Esophagus mucosa (tissue), 1 donor: ENCODE measurements around the gene TJP1. TPM values are rescaled to one million over a fixed set of nuclear protein-coding genes. Genes with fewer than 3 reads are reported as not detected.
"Not testable (repeated sequence)": the region's sequence is repeated elsewhere in the genome, so short reads cannot be mapped to it uniquely, and the experiment has no call there.

Experiments
- ATAC-seq: fragments of 200-7000 bp; cut with Tn5 transposase; one replicate; pipeline ENCODE4 v1.9.1; 2020
- total RNA-seq: library from RNA; stranded (reverse); gene quantifications from one replicate; pipeline ENCODE4 v1.2.4, GENCODE V29; 2023
- donor health status: DM: yes; HTN: yes; CAD: no.

Gene TJP1
- total RNA-seq, 1 donor from 2014 or later: 118 TPM

DNA sequence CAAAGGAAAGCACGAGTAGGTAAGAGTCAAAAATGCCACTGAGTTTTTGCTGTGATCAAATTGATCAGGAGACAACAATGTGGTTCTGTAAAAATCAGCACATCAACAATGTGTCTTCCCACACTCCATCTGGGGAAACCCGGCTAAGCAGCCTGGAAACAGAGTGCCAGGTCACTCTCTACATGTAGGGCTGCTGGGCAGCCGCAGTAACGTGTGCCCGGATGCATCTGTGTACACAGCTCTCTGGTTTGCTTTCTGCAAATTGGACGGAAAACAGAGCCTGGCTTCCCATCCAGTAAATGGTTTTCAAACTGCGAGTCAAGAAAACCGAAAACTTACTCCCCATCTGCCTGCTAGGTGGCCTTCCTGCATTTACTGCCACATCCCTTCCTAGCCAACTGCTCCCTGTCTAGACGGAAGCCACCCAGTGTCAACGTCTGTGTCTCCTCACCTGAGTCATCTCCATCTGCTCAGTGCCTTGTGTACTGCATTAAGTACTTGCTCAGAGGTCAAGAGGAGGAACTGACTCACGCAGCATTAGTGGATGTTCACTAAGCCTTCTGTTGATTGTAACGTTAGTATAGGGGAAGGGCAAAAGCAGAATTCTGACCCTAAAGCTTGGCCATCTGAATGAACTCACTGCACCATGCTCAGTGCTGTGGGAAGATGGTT is 124.1 kb downstream of the TJP1 start:
- ATAC-seq: peak; percentile 79

DNA sequence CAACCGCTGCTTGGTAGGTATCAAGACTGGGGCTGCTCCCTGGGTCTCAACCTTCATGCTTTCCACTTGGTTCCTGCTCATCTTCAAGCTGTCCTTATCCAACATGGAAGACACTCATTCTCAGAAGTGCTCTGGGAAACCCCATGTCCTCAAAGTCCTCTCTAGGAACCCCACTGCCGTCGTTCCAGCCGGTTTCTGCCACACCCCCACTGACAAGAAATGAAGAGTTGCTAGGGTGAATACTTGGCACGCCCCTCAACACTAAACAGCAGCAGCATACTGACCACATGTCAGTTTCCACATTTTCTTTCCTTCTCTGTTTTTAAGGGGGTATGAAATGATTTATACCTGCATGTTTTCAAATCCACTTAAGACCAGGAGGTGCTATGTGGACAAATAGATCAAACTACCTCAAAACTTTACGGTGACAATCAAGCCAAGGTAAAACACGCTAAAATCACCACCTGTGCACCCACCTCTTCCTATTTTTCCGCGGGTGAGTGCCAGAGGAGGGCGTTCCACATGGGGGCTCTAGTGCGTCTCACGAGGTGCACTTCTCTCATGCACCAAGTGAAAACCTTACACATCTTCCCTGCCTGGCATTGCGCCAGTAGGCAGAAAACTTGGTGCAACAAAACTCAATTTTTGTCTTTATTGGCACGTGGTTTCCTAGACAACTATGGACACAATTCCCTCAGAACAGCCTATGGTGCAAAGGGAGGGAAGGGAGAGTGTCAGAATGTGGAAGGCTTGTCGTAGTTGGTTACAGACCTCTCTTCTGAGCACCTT is 125.1 kb downstream of the TJP1 start:
- ATAC-seq: no peak

DNA sequence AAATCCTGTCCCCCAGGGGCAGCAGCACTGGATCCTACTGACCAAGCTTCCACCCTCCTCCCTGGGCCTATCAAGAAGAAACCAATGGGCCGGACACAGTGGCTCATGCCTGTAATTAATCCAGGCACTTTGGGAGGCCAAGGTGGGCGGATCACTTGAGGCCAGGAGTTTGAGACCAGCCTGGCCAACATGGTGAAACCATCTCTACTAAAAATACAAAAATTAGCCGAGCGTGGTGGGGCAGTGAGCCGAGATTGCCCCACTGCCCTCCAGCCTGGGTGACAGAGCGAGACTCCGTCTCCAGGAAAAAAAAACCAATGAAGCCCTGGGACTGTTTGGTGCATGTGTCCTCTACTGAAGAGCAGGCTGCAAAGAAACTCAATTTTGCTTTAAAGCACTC is 125.8 kb downstream of the TJP1 start:
- not testable (repeated sequence) for ATAC-seq

DNA sequence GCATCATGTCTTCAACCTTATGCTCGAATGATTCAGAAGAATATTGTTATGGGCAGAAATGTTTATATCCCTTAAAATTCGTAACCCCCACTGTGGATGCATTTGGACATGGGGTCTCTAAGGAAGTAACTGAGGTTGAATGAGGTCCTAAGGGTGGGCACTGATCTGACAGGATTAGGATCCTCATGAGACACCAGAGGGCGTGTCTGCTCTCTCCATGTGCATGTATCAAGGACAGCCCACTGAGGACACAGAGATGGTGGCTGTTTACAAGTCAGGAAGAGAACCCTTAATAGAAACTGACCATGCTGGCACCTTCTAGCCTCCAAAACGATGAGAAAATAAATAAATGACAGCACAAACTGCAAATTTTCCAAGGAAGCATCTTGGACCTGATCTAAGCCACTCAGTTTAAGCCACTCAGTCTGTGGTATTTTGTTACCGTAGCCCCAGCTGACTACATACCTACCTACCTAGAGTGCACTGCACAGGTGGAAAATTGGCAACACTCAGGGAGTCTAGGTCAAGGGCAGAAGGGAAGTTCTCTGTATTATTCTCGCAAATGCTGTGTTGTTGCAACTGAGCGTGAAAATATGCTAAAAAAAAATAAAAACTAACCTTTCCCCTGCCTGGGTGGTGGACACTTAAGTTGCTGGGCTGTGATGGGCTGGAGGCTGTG is 126.6 kb downstream of the TJP1 start:
- peak; percentile 26 for ATAC-seq

DNA sequence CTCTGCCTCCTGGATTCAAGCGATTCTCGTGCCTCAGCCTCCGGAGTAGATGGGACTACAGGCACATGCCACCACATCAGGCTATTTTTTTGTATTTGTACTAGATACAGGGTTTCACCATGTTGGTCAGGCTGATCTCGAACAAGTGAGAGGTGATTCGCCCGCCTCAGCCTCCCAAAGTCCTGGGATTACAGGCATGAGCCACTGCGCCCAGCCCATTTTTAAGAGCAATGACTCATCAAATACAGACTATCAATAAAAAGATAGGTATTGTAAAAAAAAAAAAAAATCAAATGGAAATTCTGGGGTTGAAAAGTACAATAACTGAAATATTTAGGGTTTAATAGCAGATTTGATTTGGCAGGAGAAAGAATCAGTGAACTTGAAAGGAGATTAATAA is 129.0 kb downstream of the TJP1 start:
- no peak for ATAC-seq

DNA sequence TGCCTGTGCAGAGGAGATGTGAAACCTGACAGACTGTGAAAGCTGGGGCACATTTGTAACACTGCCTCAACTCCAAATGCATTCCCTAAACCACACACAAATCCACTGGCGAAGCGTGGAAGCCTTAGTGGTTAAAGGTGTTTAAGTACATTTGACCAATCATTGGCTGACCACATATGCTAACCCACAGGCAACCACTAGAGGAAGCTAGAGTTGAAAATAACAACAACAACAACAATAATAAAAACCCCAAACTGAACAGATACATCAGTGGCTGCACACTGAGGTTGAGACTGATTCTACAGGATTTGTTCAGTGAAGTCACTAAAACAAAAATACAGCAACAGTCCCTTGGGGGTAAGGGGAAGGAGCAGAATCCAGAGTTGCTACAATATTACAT is 129.7 kb downstream of the TJP1 start:
- no peak for ATAC-seq

DNA sequence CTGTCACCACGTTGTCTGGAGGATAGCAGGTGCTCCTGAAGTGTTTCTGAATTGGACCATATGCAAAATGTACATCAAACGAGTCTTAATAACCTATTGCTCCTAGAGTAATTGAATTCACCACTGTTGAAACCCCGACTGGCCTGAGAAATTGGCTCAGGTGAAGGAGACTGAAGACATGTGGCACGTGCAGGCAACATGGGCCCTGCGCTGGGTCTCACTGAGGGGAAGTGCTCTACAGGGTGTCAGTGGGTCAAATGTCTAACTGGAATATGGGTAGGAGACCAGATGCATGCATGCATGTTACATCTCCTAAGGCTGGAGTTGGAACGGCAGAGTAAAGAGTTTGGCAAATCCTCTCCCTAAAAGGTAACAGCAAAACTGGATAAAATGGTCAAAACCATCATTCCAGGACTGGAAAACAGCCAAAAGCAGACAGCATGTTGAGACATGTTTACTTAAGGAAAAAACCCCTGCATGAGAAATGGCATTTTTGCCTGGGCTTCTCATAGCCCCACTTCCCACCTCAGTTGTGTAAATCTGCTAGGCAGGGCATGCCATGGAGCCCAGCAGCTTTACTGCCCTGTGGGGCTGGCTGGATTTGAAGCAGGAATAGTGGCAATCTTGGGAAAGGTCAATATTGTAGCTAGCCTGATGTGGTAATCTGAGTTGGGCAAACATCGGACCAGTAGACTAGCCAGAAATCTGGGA is 131.3 kb downstream of the TJP1 start:
- ATAC-seq: no peak

DNA sequence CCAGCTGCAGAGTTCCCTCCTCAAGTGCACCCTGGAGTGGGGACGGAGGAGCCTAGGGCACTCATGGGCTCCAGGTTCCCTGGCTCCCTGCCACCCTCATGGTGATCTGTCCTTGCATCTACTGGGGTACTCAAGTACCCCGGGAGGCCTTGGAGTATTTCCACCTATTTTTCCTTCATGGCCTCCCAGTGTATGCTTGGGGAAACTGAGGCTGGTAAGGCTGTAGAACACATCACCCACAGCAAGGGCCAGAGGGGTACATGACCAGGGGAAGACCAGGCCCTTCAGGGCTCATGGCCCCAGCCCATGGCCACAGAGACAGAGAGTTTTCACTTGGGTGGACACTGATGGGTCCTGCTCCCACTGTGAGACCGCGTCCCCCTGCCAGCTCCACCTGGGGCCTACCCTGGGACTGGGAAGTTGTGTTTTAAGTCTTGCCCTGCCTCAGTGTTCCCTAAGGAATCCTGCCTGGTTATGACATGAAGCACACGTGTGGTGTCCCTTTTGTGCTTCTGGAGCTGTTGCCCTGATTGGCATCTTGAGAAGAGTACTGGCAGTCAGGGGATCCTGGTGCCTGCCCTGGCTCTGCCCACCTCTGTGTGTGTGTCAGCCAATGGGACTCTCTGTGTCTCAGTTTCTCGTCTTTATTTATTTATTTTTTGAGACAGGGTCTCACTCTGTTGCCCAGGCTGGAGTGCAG is 132.8 kb downstream of the TJP1 start:
- ATAC-seq: peak; percentile 13

DNA sequence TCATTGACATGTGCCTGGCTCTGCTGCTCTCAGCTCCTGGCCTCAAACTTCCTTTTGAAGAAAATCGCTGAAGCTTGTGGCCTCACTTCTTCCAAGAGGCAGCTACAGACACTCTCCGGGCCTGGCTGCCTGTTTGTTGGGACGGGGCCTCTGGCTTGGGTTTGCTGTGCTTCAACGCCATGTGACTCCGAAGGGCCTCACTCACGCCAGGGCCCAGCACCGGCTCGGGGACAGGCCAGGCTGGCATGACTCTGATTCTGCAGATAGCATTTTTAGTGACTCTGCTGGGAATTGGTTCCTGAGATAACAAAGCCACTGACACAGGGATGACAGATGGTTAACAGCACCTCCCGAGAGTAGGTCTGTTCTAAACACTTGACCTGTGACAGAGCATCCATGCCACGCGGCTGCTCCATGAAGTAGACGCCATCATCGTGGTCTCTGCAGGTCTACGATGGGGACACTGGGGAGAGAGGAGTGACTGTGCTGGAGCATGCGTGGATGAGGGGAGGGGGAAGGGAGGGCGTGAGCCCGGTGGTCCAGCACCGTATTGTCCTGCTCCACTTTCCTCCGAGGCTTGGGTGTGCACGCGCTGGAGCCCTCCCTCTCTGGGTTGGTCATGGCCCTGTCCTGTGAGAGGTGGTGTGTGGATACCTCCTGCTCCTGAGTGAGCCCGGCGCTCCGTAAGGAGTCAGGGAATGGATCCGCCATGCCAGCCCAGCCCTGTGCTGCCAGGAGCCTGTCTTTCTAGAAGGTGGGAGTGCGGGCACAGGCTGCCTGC is 133.6 kb downstream of the TJP1 start:
- ATAC-seq: peak; percentile 26

DNA sequence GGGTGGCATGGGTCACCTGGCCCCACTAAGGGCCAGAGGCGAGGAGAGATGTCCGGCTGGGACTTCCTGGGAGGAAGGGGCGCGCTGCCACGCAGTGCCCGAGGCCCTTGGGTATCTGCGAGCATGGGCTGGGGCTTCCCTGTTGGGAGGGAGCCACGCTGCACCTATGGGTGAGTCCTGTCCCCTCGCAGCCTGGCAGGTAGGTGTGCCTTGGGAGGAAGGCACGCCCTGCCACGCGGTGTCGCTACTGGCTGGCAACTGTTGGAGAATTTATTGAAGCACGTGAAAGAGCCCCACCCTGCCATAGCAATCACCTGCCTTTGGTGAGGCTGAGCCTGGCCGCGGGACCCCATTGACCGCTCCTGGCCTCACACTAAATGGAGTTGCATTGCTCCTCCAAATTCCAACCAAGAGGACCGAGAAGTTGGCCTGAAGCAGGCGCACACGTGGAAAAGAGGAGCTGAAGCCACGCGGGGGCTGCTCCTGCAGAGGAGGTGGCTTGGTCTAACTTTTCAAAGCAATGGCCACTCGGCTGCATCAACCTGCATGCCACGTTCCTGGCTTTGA is 134.2 kb downstream of the TJP1 start:
- peak; percentile 24 for ATAC-seq

DNA sequence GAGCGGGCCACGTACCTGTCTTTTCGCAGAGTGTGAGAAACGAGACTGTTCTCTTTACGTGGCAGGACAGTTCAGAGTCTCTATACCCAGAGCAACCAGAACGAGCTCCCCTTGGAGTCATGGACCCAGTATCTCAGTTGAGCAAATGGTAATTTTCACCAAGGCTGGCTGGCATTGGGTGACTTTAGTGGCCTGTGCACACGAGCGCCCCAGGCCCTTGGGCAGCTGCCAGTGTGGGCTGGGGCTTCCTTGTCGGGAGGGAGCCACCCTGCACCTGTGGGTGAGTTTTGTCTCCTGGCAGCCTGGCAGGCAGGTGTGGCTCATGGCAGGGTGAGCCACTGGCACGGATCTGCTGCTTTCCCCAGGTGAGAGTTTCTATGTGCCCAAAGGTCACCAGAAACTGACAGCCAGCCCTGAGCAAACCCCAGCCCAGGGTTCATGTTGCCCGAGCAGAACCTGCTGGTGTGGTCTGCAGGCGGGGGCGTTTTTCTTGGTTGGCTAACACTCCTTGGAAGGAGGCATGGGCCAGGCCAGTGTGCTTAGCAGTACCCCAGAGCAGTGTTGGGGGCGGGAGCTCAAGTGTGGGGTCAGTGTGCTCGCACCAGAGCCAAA is 135.0 kb downstream of the TJP1 start:
- peak; percentile 48 for ATAC-seq

DNA sequence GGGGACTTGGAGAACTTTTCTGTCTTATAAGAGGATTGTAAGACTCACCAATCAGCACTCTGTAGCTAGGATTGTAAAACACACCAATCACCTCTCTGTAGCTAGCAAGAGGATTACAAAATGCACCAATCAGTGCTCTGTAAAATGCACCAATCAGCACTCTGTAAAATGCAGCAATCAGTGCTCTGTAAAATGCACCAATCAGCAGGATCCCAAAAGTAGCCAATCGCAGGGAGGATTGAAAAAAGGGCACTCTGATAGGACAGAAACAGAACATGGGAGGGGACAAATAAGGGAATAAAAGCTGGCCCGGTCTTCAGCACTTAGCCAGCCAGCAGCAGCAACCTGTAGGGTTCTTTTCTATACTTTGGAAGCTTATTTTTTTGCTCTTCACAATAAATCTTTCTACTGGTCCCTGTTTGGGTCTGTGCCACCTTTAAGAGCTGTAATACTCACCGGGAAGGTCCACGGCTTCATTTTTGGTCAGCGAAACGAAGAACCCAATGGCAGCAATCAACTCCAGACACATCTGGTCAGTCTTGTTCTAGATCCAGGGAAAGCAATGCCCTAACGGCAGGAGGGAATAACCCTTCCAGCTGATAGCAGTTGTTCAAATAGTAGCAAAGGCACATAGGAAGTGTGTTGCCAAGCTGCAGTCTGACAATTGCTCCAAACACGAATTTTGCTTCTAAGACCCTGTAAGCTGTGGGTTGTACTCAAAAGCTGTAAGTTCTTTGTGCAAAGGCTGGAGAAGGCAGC is 135.6 kb downstream of the TJP1 start:
- no peak for ATAC-seq

DNA sequence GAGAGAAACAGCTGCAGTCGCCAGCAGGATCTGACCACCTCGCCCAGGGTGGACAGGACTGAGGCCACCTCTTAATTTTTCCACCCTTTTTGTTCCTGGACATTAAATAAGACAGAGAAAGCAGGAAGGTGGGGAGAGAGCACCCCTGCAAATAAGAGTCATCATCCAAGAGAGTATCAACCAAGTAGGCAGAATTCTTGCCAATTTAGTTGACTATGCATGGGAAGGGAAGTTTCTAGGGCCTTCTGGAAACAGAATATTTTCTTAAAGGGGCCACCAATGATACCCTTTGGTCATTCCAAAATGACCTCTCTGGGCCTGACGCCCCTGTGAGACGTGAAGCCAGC is 136.2 kb downstream of the TJP1 start:
- no peak for ATAC-seq

DNA sequence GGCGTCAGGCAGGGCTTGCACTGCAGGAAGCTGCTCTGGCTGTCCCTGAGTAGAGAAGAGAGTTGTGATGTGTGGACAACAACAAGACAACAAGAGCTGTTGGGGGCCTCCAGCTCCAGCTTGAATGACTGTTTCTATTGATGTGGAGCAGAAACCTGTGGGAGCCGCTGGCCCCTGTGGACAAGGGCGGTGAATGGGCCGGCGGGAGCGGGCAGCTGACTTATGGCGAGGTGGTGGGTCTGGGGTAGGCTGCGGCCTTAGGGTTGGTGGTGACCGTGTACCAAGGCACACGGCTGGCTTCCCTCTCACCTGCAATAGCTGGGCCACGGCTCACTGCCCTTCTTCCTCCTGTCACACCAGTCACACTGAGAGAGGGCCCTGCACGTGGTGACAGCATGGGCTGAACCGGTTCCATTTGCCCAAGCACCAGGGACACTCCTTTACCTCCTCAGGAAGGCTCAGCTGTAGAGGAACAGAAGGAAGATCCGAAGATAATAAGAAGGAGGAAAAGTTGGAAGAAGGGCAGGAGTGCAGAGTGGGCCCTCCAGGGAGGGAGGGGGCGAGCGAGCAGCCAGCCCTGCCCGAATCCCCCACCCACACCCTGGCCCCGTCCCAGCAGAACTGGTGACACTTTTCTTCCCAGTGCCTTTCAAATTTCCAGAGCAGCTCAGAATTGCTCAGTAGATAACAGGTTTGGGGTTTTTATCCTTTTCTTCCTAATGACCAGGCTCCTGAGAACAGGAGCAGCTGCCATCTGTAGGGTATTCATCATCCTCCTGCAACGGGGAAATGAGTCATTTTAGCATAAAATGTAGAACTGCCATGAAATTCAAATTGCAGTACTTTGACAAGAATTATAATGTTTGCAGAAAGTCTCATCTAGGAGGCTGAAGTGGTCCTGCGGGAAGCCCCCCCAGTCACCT is 136.9 kb downstream of the TJP1 start:
- ATAC-seq: no peak

DNA sequence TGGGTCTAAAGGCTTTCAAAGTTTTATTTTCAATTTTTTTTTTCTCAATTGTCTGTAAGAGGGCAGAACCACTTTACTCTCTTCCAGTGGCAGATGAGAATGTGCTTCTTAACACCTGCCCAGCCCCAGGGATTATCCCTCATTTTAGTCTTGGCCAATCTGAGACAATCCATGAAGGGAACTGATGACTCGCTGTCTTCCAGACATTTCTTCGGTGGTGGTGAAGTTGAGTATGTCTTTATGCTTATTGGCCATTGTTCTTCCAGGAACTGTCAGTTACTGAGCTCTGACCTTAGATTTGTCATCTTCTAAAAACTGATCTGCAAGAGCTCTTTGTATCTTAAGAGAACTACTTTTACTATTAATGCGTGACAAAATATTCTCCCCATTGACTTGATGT is 139.5 kb downstream of the TJP1 start:
- no peak for ATAC-seq

DNA sequence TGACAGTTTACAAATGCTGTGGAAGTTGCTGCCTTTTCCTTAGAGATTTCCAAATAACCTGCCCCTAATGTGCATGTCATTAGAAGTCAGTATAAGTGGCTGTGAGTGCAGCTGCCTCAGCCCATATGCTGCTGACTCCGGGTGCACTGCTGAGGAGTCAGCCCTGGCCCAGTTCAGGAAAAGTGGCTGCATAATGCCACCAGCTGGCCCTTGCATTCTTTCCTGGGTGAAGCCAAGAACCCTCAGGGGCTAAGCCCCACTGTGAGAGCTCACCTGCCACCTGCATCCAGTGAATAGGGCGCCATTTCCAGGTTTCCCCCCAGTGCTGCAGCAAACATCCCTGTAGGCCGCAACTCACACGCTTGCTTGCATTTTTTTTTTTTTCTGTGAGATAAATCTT is 139.9 kb downstream of the TJP1 start:
- no peak for ATAC-seq

DNA sequence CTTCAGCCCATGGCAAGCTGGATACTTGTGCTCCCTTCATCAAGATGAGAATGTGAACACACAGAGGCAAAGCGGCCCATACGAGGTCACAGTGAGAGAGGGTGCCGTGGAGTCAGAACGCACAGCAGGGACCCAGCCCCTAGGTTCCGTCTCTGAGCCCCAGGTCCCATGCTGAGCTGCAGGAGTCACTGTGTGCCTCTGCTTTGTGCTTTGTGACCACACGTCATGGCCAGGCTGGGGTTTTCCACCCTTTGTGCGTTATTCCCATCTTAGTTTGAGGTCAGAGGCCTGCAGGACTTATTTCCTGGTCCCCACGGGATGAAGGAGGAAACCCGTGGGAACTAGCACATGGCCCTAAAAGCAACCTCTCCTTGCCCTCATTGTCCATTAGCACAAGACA is 140.3 kb downstream of the TJP1 start:
- no peak for ATAC-seq

DNA sequence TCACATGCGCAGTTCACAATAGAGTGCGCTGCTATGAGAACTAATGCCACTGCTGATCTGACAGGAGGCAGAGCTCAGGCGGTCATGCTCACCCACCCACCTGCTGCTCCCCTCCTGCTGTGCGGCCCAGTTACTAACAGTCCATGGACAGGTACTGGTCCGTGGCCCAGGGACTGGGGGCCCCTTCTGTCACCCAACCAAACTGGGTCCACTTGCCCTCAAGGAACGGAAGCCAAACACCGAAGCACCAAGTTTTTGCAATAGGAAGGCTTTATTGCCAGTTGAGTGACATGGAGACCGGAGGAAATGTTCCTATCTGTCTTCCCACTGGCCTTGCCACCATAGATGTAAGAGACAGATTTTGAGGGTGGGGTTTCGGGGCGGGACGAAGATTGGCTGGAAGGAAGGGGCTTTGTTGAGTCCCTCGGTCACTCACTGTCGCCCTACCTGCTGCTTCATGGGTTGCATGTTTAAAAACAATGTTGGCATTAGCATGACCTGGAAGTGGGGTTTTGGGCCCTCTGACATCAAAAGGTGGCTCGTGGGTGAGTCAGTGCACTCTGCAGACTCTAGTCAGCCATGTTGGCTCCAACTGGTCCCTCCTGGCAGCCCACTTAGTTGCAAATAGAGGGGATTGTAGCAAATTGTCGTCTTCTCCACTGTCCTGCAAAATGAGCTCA is 141.0 kb downstream of the TJP1 start:
- no peak for ATAC-seq
